ENCODE data around the gene FRRS1.

The FRRS1 gene

DNA sequence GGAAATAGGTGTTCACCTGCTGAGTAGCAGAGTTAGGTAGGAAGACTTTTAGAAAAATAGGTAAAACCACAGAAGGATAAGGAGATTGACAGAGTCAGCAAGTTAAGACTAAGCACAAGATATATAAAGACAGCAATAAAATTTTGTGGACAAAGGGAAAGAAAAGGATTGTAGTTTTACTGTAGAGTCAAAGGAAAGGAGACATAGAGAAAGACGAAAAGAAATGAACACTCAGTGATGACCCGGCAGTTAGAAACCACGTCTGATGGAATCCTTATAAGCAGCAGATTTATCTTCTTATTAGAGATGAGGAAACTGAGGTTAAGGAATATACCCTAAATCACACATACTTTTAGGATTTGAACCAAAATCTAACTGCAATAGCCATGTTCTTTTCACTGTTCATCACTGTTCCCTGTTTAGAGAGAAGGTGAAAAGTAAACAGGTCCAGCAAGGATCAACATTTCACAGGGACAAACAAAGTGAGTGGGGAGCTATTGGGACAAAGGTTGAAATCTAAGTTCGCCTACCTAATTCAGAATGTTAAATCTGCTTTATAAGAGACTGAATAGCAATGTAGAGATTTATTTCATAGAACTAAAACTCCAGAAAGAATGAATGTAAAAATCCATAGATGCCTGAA lies 6.8 kb downstream of the FRRS1 start:
- TF ChIP-seq POLR2AphosphoS5 (IDR thresholded peaks at IDR 0.05; ENCODE audit: low read depth, low read length) (no peak), FOXP2 (optimal IDR thresholded peaks at IDR 0.05; ENCODE audit: borderline replicate concordance, extremely low read depth, extremely low read length, insufficient read depth) (no peak), SIN3A (IDR thresholded peaks at IDR 0.05; ENCODE audit: borderline replicate concordance, insufficient read depth, low read length) (no peak), TAF1 (IDR thresholded peaks at IDR 0.05; ENCODE audit: borderline replicate concordance, insufficient read depth, low read length) (no peak)
- TF ChIP-seq, protein P1, sequence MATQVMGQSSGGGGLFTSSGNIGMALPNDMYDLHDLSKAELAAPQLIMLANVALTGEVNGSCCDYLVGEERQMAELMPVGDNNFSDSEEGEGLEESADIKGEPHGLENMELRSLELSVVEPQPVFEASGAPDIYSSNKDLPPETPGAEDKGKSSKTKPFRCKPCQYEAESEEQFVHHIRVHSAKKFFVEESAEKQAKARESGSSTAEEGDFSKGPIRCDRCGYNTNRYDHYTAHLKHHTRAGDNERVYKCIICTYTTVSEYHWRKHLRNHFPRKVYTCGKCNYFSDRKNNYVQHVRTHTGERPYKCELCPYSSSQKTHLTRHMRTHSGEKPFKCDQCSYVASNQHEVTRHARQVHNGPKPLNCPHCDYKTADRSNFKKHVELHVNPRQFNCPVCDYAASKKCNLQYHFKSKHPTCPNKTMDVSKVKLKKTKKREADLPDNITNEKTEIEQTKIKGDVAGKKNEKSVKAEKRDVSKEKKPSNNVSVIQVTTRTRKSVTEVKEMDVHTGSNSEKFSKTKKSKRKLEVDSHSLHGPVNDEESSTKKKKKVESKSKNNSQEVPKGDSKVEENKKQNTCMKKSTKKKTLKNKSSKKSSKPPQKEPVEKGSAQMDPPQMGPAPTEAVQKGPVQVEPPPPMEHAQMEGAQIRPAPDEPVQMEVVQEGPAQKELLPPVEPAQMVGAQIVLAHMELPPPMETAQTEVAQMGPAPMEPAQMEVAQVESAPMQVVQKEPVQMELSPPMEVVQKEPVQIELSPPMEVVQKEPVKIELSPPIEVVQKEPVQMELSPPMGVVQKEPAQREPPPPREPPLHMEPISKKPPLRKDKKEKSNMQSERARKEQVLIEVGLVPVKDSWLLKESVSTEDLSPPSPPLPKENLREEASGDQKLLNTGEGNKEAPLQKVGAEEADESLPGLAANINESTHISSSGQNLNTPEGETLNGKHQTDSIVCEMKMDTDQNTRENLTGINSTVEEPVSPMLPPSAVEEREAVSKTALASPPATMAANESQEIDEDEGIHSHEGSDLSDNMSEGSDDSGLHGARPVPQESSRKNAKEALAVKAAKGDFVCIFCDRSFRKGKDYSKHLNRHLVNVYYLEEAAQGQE (IDR thresholded peaks at IDR 0.05; ENCODE audit: insufficient read depth in 1 of 2, low read depth in 2 of 2, low read length in 2 of 2) = no peak

DNA sequence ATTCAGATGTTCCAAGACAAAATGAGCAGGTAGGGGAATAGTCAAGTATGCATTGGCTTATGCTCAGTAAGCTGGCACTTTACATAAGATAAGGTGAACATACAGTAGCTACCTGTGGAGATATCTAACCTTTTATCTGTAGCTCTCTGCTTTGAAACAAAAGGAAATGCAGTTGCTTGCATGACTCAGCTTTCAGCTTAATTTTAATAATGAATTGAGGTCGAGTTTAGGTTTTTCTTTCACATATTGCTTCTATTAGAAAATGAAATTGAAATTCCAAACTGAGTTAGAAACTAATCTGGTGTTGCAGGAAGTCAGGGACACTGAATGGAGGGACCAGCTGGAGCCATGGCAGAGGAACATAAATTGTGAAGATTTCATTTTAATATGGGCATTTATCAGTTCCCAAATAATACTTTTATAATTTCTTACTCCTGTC lies 8.3 kb downstream of the FRRS1 start:
- TF ChIP-seq TAF1 (IDR thresholded peaks at IDR 0.05; ENCODE audit: borderline replicate concordance, insufficient read depth, low read length) (no peak), POLR2AphosphoS5 (IDR thresholded peaks at IDR 0.05; ENCODE audit: low read depth, low read length) (no peak), FOXP2 (optimal IDR thresholded peaks at IDR 0.05; ENCODE audit: borderline replicate concordance, extremely low read depth, extremely low read length, insufficient read depth) (no peak)

DNA sequence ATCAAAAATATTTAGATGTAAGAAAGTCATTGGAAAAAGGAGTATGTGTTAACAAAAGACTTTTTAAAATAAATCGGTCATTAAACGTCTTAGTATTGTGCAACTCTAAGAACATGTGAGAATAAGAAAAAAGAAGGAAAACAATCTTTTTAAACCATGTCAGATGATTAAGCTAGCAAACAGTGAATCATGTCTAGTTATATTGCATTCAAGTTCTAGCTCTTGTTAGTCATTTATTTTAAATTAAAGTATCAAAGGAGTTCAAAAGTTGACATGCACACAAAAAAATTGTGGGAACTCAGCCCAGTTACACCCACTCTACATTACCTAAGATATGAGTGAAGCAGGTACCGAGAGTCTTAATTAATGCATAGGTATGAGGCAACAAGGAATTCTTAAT lies 9.8 kb downstream of the FRRS1 start:
- TF ChIP-seq, protein P1 (IDR thresholded peaks at IDR 0.05; ENCODE audit: insufficient read depth in 1 of 2, low read depth in 2 of 2, low read length in 2 of 2) = no peak
- no peak for TF ChIP-seq TAF1 (IDR thresholded peaks at IDR 0.05; ENCODE audit: borderline replicate concordance, insufficient read depth, low read length)
- TF ChIP-seq FOXP2 (optimal IDR thresholded peaks at IDR 0.05; ENCODE audit: borderline replicate concordance, extremely low read depth, extremely low read length, insufficient read depth) = no peak
- no peak for TF ChIP-seq SIN3A (IDR thresholded peaks at IDR 0.05; ENCODE audit: borderline replicate concordance, insufficient read depth, low read length)

DNA sequence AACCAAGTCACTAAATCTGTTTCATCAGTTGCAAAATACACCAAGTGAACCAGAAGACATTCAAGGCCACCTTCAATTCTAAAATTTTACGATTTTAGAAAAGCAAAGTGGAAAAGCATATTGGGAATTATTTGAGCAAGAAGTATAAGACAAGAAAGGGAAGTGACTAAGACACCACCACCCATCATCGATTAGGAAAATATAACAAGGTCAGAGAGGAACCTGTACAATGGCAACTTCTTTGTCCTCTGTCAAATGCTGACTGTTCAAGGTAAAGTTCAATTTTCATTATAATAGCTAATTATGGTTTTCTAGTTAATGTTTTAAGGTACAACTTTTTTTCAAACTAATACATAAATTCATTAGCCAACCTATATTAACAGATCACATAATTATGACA lies 10.8 kb downstream of the FRRS1 start:
- no peak for TF ChIP-seq TAF1 (IDR thresholded peaks at IDR 0.05; ENCODE audit: borderline replicate concordance, insufficient read depth, low read length)
- TF ChIP-seq, protein P1 (IDR thresholded peaks at IDR 0.05; ENCODE audit: insufficient read depth in 1 of 2, low read depth in 2 of 2, low read length in 2 of 2) = no peak
- TF ChIP-seq POLR2AphosphoS5 (IDR thresholded peaks at IDR 0.05; ENCODE audit: low read depth, low read length) = no peak

DNA sequence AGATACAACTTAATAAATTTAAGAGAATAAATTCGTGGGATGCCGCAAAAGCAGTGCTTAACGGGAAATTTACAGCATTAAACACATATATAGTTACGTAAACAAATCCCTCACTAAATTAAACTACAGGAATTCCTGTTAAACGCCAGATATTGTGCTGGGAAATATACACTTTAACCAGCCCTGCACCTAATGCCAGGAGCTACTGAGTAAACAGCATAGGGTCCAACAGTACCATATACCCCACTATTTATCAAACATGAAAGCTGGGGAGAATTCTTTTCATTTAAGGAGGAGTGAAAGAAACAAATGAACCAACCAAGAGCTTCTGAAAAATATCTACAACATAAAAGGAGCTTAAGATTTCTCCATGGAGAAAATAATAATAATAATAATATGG lies 11.7 kb downstream of the FRRS1 start:
- TF ChIP-seq TAF1 (IDR thresholded peaks at IDR 0.05; ENCODE audit: borderline replicate concordance, insufficient read depth, low read length) (no peak), FOXP2 (optimal IDR thresholded peaks at IDR 0.05; ENCODE audit: borderline replicate concordance, extremely low read depth, extremely low read length, insufficient read depth) (no peak), POLR2AphosphoS5 (IDR thresholded peaks at IDR 0.05; ENCODE audit: low read depth, low read length) (no peak), SIN3A (IDR thresholded peaks at IDR 0.05; ENCODE audit: borderline replicate concordance, insufficient read depth, low read length) (no peak)
- TF ChIP-seq, protein P1 (IDR thresholded peaks at IDR 0.05; ENCODE audit: insufficient read depth in 1 of 2, low read depth in 2 of 2, low read length in 2 of 2) = no peak

Data from PFSK-1 (cell line).